ENCODE measurements around the gene TCF7L2.

TCF7L2 gene

GRCh38 chr10:112970021-112970420, 20.0 kb downstream of the TCF7L2 start:
- Histone ChIP-seq H3K27ac (ENCODE audit: low read depth, low read length) (no peak overlapping the region), H4K20me1 (ENCODE audit: control insufficient read depth, insufficient read depth, low read depth, low read length) (peaks cover 7% of the 10 kb centered on the region; the same call in 1 of the 2 replicates), H3K27me3 (ENCODE audit: control insufficient read depth, low read length) (no peaks in the 10 kb centered on the region), H3F3A (ENCODE audit: control insufficient read depth, insufficient read depth) (no peaks in the 10 kb centered on the region), H3K4me2 (ENCODE audit: low read length) (no peak overlapping the region), H3K4me3 (ENCODE audit: low read length) (no peak overlapping the region), H3K79me2 (ENCODE audit: control insufficient read depth, low read length) (no peaks in the 10 kb centered on the region), H3K9me3 (ENCODE audit: control insufficient read depth, insufficient read depth, low read length) (no peaks in the 10 kb centered on the region), H3K36me3 (ENCODE audit: control insufficient read depth, low read length) (0 out of 2 replicates have a peak, but pooled peaks cover 2% of the 10 kb centered on the region), H3K9me2 (replicated peaks; ENCODE audit: control insufficient read depth, low read length) (no peaks in the 10 kb centered on the region), H3K4me1 (ENCODE audit: control insufficient read depth, low read length) (no peaks in the 10 kb centered on the region)
- TF ChIP-seq EZH2phosphoT487 (IDR thresholded peaks at IDR 0.05; ENCODE audit: borderline replicate concordance, low read length), result no peak
- TF ChIP-seq CTCF (IDR thresholded peaks at IDR 0.05; ENCODE audit: low read depth, low read length, poor library complexity, severe bottlenecking), result no peak

GRCh38 chr10:112972606-112973005, 22.6 kb downstream of the TCF7L2 start:
- Histone ChIP-seq H3F3A (ENCODE audit: control insufficient read depth, insufficient read depth) (no peaks in the 10 kb centered on the region), H3K36me3 (ENCODE audit: control insufficient read depth, low read length) (0 out of 2 replicates have a peak, but pooled peaks cover 2% of the 10 kb centered on the region), H3K27ac (ENCODE audit: low read depth, low read length) (no peak overlapping the region), H4K20me1 (ENCODE audit: control insufficient read depth, insufficient read depth, low read depth, low read length) (peaks cover 7% of the 10 kb centered on the region; the same call in 1 of the 2 replicates), H3K4me2 (ENCODE audit: low read length) (no peak overlapping the region), H3K9me2 (replicated peaks; ENCODE audit: control insufficient read depth, low read length) (no peaks in the 10 kb centered on the region), H3K4me3 (ENCODE audit: low read length) (no peak overlapping the region), H3K9me3 (ENCODE audit: control insufficient read depth, insufficient read depth, low read length) (no peaks in the 10 kb centered on the region), H3K79me2 (ENCODE audit: control insufficient read depth, low read length) (no peaks in the 10 kb centered on the region), H3K27me3 (ENCODE audit: control insufficient read depth, low read length) (no peaks in the 10 kb centered on the region; the same call in 1 of the 2 replicates), H3K4me1 (ENCODE audit: control insufficient read depth, low read length) (0 out of 2 replicates have a peak, but pooled peaks cover 5% of the 10 kb centered on the region)
- TF ChIP-seq EZH2phosphoT487 (IDR thresholded peaks at IDR 0.05; ENCODE audit: borderline replicate concordance, low read length) (no peak), CTCF (IDR thresholded peaks at IDR 0.05; ENCODE audit: low read depth, low read length, poor library complexity, severe bottlenecking) (no peak)

- Histone ChIP-seq H3F3A (ENCODE audit: control insufficient read depth, insufficient read depth) (no peaks in the 10 kb centered on the region), H3K4me3 (ENCODE audit: low read length) (no peak overlapping the region), H3K27me3 (ENCODE audit: control insufficient read depth, low read length) (no peaks in the 10 kb centered on the region; the same call in 1 of the 2 replicates), H4K20me1 (ENCODE audit: control insufficient read depth, insufficient read depth, low read depth, low read length) (peaks cover 7% of the 10 kb centered on the region; the same call in 1 of the 2 replicates), H3K27ac (ENCODE audit: low read depth, low read length) (no peak overlapping the region), H3K79me2 (ENCODE audit: control insufficient read depth, low read length) (no peaks in the 10 kb centered on the region), H3K9me2 (replicated peaks; ENCODE audit: control insufficient read depth, low read length) (no peaks in the 10 kb centered on the region), H3K4me2 (ENCODE audit: low read length) (no peak overlapping the region), H3K36me3 (ENCODE audit: control insufficient read depth, low read length) (0 out of 2 replicates have a peak, but pooled peaks cover 2% of the 10 kb centered on the region), H3K4me1 (ENCODE audit: control insufficient read depth, low read length) (0 out of 2 replicates have a peak, but pooled peaks cover 5% of the 10 kb centered on the region), H3K9me3 (ENCODE audit: control insufficient read depth, insufficient read depth, low read length) (no peaks in the 10 kb centered on the region)
- TF ChIP-seq CTCF (IDR thresholded peaks at IDR 0.05; ENCODE audit: low read depth, low read length, poor library complexity, severe bottlenecking) (no peak), EZH2phosphoT487 (IDR thresholded peaks at IDR 0.05; ENCODE audit: borderline replicate concordance, low read length) (no peak)
Observed at GRCh38 chr10:112973046-112973445, 23.0 kb downstream of the TCF7L2 start.

All from DOHH2 (cell line).